OCI-LY7 (cell line): Measurements from ENCODE around the gene RAD51B.

Experiments
- EZH2phosphoT487 ChIP-seq: fragments of 200-600 bp; sonication (generic); IDR thresholded peaks from 2 replicates; pipeline ENCODE4 v1.6.1; 2018; ENCODE audit warnings: low read depth, borderline replicate concordance, mild to moderate bottlenecking, mixed run types, antibody characterized with exemption, low read length, moderate library complexity, mixed read lengths
- TF ChIP-seq, protein P1 (sequence below): fragments of 200-600 bp; sonication (generic); conservative IDR thresholded peaks from 2 replicates; pipeline ENCODE4 v1.5.1; 2014; ENCODE audit warnings: mild to moderate bottlenecking, antibody characterized with exemption, low read length, moderate library complexity, mixed read lengths

- no peak for TF ChIP-seq EZH2phosphoT487
- TF ChIP-seq, protein P1, sequence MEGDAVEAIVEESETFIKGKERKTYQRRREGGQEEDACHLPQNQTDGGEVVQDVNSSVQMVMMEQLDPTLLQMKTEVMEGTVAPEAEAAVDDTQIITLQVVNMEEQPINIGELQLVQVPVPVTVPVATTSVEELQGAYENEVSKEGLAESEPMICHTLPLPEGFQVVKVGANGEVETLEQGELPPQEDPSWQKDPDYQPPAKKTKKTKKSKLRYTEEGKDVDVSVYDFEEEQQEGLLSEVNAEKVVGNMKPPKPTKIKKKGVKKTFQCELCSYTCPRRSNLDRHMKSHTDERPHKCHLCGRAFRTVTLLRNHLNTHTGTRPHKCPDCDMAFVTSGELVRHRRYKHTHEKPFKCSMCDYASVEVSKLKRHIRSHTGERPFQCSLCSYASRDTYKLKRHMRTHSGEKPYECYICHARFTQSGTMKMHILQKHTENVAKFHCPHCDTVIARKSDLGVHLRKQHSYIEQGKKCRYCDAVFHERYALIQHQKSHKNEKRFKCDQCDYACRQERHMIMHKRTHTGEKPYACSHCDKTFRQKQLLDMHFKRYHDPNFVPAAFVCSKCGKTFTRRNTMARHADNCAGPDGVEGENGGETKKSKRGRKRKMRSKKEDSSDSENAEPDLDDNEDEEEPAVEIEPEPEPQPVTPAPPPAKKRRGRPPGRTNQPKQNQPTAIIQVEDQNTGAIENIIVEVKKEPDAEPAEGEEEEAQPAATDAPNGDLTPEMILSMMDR, result no peak
These were observed 243.1 kb downstream of the RAD51B start for GRCh38 chr14:68062651-68063050.
